CD4-positive, alpha-beta T cell (primary cell): ENCODE measurements around the gene MIEN1. TPM values are rescaled to one million over a fixed set of nuclear protein-coding genes. Genes with fewer than 3 reads are reported as not detected.

Experiments
- ATAC-seq: fragments of 200-7000 bp; cut with Tn5 transposase; one replicate; pipeline ENCODE4 v1.10.0; 2022; ENCODE audit warnings: mild to moderate bottlenecking; ENCODE audit not compliant: poor library complexity
- CTCF ChIA-PET: fragments of 350-600 bp; sonication (Branson Sonifier 250); formaldehyde crosslinking; loops from one replicate; lab custom pipeline; 2021; ENCODE audit warnings: antibody characterized with exemption, inconsistent platforms; lab: Charles Lee
- POLR2A ChIA-PET: fragments of 350-600 bp; sonication (Branson Sonifier 250); formaldehyde crosslinking; loops from one replicate; lab custom pipeline; 2021; ENCODE audit warnings: antibody characterized with exemption, inconsistent platforms; lab: Charles Lee
- DNase-seq, 14 experiments: peaks; one replicate each; pipeline ENCODE4 v3.0.0-alpha.2; 2013 to 2020; ENCODE audit warnings: mixed read lengths in 2 of 14
- H3K27ac ChIP-seq, 2 donors: one replicate each; pipeline versions ENCODE4 v1.5.1 to v1.7.0; 2013; ENCODE audit warnings: low read length in 2 of 2, low read depth in 1 of 2, mild to moderate bottlenecking in 1 of 2
- H3K27me3 ChIP-seq, 2 experiments: 1 replicate in 1 of 2; 2 replicates in 1 of 2; pipeline versions ENCODE4 v1.6.1 to v1.7.0; 2013; ENCODE audit warnings: low read length in 2 of 2, control low read depth in 1 of 2, mild to moderate bottlenecking in 1 of 2, moderate library complexity in 1 of 2; ENCODE audit not compliant: insufficient read depth in 2 of 2, control insufficient read depth in 1 of 2
- H3K36me3 ChIP-seq: one replicate; pipeline ENCODE4 v1.6.1; 2013; ENCODE audit warnings: low read length, control low read depth; ENCODE audit not compliant: insufficient read depth
- H3K4me1 ChIP-seq: one replicate; pipeline ENCODE4 v1.6.1; 2013; ENCODE audit warnings: low read length, control low read depth; ENCODE audit not compliant: insufficient read depth
- H3K4me3 ChIP-seq: one replicate; pipeline ENCODE4 v1.5.1; 2013; ENCODE audit warnings: mild to moderate bottlenecking, low read length, moderate library complexity
- H3K9me3 ChIP-seq, 2 experiments: 1 replicate in 1 of 2; 2 replicates in 1 of 2; pipeline versions ENCODE4 v1.6.1 to v1.7.0; 2013; ENCODE audit warnings: low read length in 2 of 2, mild to moderate bottlenecking in 2 of 2, control low read depth in 1 of 2, moderate library complexity in 1 of 2; ENCODE audit not compliant: control insufficient read depth in 1 of 2, insufficient read depth in 1 of 2
- H3K27ac Mint-ChIP-seq: one replicate; pipeline ENCODE4 v1.8.0; 2020; ENCODE audit warnings: mixed read lengths
- H3K27me3 Mint-ChIP-seq: one replicate; pipeline ENCODE4 v1.8.0; 2021; ENCODE audit warnings: mixed read lengths
- H3K36me3 Mint-ChIP-seq: one replicate; pipeline ENCODE4 v1.8.0; 2021; ENCODE audit warnings: low read depth, mixed read lengths
- H3K4me1 Mint-ChIP-seq: one replicate; pipeline ENCODE4 v1.8.0; 2021; ENCODE audit warnings: low read depth, mixed read lengths
- H3K4me3 Mint-ChIP-seq: one replicate; pipeline ENCODE4 v1.8.0; 2020; ENCODE audit warnings: mild to moderate bottlenecking, mixed read lengths
- H3K9me3 Mint-ChIP-seq: one replicate; pipeline ENCODE4 v1.8.0; 2020; ENCODE audit warnings: mixed read lengths
- intact Hi-C, 2 experiments: fragments of 100-400 bp; cut with DNase I in 1 of 2; cut with micrococcal nuclease in 1 of 2; formaldehyde crosslinking; loops; one replicate each; pipeline versions ENCODE4 v1.15.1 to v1.9.0; 2023 to 2025; cut with DNase I, micrococcal nuclease
- total RNA-seq, 174 experiments: library from RNA in 2 of 174; stranded (reverse) in 2 of 174; gene quantifications; one replicate each; pipeline ENCODE4 v1.2.3 and lab custom pipeline; 2021 to 2026
- TF ChIP-seq, protein P1 (sequence below): fragments of 200-600 bp; IDR thresholded peaks from one replicate; pipeline ENCODE4 v1.8.0; 2022; ENCODE audit warnings: antibody characterized with exemption, mild to moderate bottlenecking

MIEN1 gene
- total RNA-seq, 2 experiments from 2014 or later, result 31.5 to 32.3 TPM

DNA sequence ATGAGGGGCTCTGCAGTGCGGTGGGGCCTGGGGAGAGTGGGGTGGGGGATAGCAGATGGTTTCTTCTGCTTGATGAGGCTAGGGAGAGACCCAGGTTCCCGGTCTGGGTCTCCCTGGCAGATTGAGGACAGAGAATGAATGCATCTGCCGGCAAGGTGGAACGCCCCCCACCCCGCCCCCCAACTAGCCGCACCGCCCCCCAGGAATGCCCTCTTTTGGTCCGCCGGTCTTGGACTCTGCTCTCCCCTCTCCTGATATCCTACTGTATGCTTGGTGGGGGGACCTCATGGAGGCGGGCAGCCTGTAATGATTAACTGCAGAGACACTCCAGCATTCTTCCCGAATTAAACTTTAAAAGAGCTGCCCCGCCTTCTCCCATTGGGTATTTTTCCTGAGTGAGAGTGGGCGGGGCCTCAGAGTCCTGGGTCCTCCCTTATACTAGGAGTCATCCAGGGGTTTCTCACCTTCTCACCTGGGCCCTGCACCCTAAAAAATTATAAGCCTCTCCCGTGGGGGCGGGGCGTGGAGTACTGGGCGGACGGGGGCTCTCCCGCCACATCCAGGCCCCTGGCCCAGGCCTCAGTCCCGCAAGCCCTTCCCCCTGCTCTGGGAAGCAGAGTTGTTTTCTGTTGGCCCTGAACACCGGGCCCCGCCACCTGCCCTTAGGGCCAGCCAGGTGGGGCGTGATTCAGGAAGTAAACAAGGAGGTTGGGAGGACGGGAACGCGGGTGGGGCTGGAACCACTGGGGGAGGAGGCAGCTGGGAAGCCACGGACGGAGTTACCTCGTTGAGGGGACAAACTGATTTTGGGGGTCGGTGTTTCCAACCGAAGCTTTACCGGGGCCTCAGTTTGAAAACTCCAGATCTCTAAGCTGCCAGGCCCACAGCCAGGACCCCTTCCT, 8.9 kb upstream of the MIEN1 start:
- H3K27me3 ChIP-seq, result peaks cover 10 to 22% of the 10 kb centered on the region in 2 experiments
- H3K4me3 ChIP-seq, result no peak overlapping the region
- DNase-seq (no peak), ATAC-seq (no peak)
- intact Hi-C loops, result no loop called here
- Mint-ChIP-seq H3K4me3 (no peak overlapping the region), H3K27me3 (peaks cover 20% of the 10 kb centered on the region), H3K9me3 (no peaks in the 10 kb centered on the region), H3K27ac (peak overlapping the region; percentile 68), H3K4me1 (peaks cover 6% of the 10 kb centered on the region), H3K36me3 (no peaks in the 10 kb centered on the region)
- CTCF ChIA-PET, result interaction anchor here (2.5 kb wide), 1 partner anchor 8 kb away, joined by 9 read pairs; the partner anchor contains the start of gene MIEN1
- peaks cover 0 to 12% of the 10 kb centered on the region in 2 experiments for H3K9me3 ChIP-seq
- no peaks in the 10 kb centered on the region for H3K36me3 ChIP-seq
- TF ChIP-seq, protein P1, sequence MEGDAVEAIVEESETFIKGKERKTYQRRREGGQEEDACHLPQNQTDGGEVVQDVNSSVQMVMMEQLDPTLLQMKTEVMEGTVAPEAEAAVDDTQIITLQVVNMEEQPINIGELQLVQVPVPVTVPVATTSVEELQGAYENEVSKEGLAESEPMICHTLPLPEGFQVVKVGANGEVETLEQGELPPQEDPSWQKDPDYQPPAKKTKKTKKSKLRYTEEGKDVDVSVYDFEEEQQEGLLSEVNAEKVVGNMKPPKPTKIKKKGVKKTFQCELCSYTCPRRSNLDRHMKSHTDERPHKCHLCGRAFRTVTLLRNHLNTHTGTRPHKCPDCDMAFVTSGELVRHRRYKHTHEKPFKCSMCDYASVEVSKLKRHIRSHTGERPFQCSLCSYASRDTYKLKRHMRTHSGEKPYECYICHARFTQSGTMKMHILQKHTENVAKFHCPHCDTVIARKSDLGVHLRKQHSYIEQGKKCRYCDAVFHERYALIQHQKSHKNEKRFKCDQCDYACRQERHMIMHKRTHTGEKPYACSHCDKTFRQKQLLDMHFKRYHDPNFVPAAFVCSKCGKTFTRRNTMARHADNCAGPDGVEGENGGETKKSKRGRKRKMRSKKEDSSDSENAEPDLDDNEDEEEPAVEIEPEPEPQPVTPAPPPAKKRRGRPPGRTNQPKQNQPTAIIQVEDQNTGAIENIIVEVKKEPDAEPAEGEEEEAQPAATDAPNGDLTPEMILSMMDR, result no peak
- H3K27ac ChIP-seq, result no peak overlapping the region
- POLR2A ChIA-PET, result interaction anchor here (1.3 kb wide), 1 partner anchor 14 kb away, joined by 3 read pairs; no protein-coding TSS in a partner anchor
- H3K4me1 ChIP-seq, result peaks cover 24% of the 10 kb centered on the region

DNA sequence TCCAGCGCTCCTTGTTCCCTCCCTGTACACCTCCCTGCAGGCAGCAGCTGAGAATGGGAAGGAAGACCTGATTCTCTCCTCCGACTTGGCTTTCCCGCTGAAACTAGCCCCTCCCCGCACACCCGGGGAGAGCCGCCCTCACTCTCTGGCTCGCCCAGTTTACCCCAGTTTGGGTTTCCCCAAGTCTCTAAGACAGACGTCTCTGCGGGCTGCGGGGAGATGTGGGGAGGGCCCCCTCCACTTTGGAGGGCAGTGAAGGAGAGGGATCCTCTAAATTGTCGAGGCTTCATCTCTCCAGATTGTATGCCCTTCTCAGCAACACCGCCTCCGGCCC, 8.2 kb upstream of the MIEN1 start:
- Histone ChIP-seq H3K27me3 (peaks cover 10 to 22% of the 10 kb centered on the region in 2 experiments), H3K4me1 (peaks cover 24% of the 10 kb centered on the region), H3K36me3 (no peaks in the 10 kb centered on the region), H3K4me3 (no peak overlapping the region), H3K9me3 (peaks cover 0 to 12% of the 10 kb centered on the region in 2 experiments), H3K27ac (no peak overlapping the region)
- Mint-ChIP-seq H3K36me3 (no peaks in the 10 kb centered on the region), H3K27ac (peak overlapping the region; percentile 68), H3K9me3 (no peaks in the 10 kb centered on the region), H3K4me3 (peak overlapping the region; percentile 93), H3K27me3 (peaks cover 20% of the 10 kb centered on the region), H3K4me1 (peaks cover 6% of the 10 kb centered on the region)
- peak in 13 of 14 experiments; percentile 19 to 87 (median 48) for DNase-seq
- intact Hi-C loops, result no loop called here
- TF ChIP-seq, protein P1, result no peak
- CTCF ChIA-PET, result interaction anchor here (2.5 kb wide), 1 partner anchor 8 kb away, joined by 9 read pairs; the partner anchor contains the start of gene MIEN1
- POLR2A ChIA-PET, result no interaction called here
- peak; percentile 100 for ATAC-seq

DNA sequence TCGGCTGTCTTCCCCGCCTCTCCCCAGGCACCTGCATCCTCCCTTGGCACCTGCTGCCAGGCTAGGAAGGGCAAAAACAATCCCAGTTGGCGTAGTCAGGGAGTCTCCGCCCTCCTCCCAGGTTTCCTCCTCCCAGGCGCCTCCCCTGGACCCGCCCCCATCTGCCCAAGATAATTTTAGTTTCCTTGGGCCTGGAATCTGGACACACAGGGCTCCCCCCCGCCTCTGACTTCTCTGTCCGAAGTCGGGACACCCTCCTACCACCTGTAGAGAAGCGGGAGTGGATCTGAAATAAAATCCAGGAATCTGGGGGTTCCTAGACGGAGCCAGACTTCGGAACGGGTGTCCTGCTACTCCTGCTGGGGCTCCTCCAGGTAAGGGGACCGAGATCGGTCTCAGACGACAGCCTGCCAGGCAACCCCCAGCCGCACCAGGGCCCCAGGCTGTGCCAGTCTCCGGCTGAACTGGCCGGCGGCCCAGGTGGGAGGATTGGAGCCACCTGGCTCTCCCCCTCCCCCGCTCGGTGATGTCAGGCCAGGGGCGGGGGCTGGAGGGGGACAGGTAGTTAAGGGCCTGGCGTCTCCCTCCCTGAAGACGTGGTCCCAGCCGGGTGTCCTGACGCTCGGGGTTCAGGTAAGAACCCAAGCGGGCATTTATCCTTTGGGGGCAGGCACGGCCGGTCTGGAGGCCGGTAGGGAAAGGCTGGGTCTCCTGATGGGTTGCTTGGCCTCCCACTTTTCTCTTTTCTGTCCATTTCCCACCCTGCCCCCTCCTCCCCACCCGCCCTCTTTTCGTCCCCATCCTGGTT, 7.6 kb upstream of the MIEN1 start, which contains the start of gene GRB7:
Gene GRB7, plus strand, starts transcription at position 179 of the 808 bp plus-strand sequence. CDS start 4,364 bp downstream, outside the sequence.
- ChIA-PET POLR2A (no interaction called here), CTCF (no interaction called here)
- Histone ChIP-seq H3K27me3 (peaks cover 10 to 22% of the 10 kb centered on the region in 2 experiments), H3K27ac (no peak within 1 kb of the TSS), H3K4me3 (peak within 1 kb of the TSS; percentile 27), H3K36me3 (no peaks in the 10 kb centered on the region), H3K9me3 (peaks cover 0 to 12% of the 10 kb centered on the region in 2 experiments), H3K4me1 (peaks cover 24% of the 10 kb centered on the region)
- peak within 1 kb of the TSS; percentile 68 for H3K27ac Mint-ChIP-seq
- H3K9me3 Mint-ChIP-seq, result no peaks in the 10 kb centered on the region
- intact Hi-C loops, result no loop called here
- H3K4me3 Mint-ChIP-seq, result peak within 1 kb of the TSS; percentile 93
- peaks cover 6% of the 10 kb centered on the region for H3K4me1 Mint-ChIP-seq
- H3K27me3 Mint-ChIP-seq, result peaks cover 20% of the 10 kb centered on the region
- H3K36me3 Mint-ChIP-seq, result no peaks in the 10 kb centered on the region
- peak in 1 of 14 experiments; percentile 23 for DNase-seq
- ATAC-seq, result no peak
- TF ChIP-seq, protein P1, result no peak
